CD4-positive, alpha-beta T cell treated with Interleukin-4 for 4 hours (primary cell): Measurements from ENCODE around the gene S100A9.
A peak's percentile ranks its signal among the peaks of the same experiment; 100 is the strongest.

Experiments used
- DNase-seq: peaks from one replicate; pipeline ENCODE4 v3.0.0-alpha.2; 2020

The S100A9 gene

GRCh38 chr1:153361480-153362109, 3.9 kb downstream of the S100A9 start:
- no peak for DNase-seq

GRCh38 chr1:153362187-153362775, 4.6 kb downstream of the S100A9 start:
- no peak for DNase-seq

GRCh38 chr1:153363641-153364040, 6.0 kb downstream of the S100A9 start:
- no peak for DNase-seq

GRCh38 chr1:153364156-153364555, 6.5 kb downstream of the S100A9 start:
- DNase-seq = no peak

GRCh38 chr1:153364766-153365666, 7.4 kb downstream of the S100A9 start:
- no peak for DNase-seq

- no peak for DNase-seq
These were observed 8.0 kb downstream of the S100A9 start for GRCh38 chr1:153365696-153366095.

- DNase-seq = no peak
These were observed 8.6 kb downstream of the S100A9 start for GRCh38 chr1:153366261-153366660.

- no peak for DNase-seq
These were observed 9.4 kb downstream of the S100A9 start for GRCh38 chr1:153367090-153367489.

- DNase-seq = no peak
These were observed 10.8 kb downstream of the S100A9 start for GRCh38 chr1:153368495-153368894.

- no peak for DNase-seq
These were observed 12.5 kb downstream of the S100A9 start for GRCh38 chr1:153370146-153370545.

GRCh38 chr1:153371231-153371630, 13.6 kb downstream of the S100A9 start:
- no peak for DNase-seq

GRCh38 chr1:153372571-153372970, 14.9 kb downstream of the S100A9 start:
- DNase-seq = no peak

GRCh38 chr1:153374071-153374470, 16.4 kb downstream of the S100A9 start:
- DNase-seq = no peak

- DNase-seq = no peak
These were observed 17.9 kb downstream of the S100A9 start, which contains the start of gene S100A12 for GRCh38 chr1:153375511-153375910. S100A12 (minus strand) TSS chr1:153375621; CDS start chr1:153374592, 1,029 bp downstream.

GRCh38 chr1:153379591-153379990, 21.9 kb downstream of the S100A9 start:
- no peak for DNase-seq

GRCh38 chr1:153380711-153381110, 23.1 kb downstream of the S100A9 start:
- DNase-seq = no peak

GRCh38 chr1:153384958-153385580, 27.4 kb downstream of the S100A9 start:
- no peak for DNase-seq

- peak; percentile 14 for DNase-seq
These were observed 28.8 kb downstream of the S100A9 start for GRCh38 chr1:153386500-153386901.

GRCh38 chr1:153387001-153387400, 29.3 kb downstream of the S100A9 start:
- DNase-seq = no peak

- DNase-seq = no peak
These were observed 30.1 kb downstream of the S100A9 start for GRCh38 chr1:153387785-153388184.

- DNase-seq = no peak
These were observed 31.7 kb downstream of the S100A9 start for GRCh38 chr1:153389401-153389800.

GRCh38 chr1:153389973-153390879, 32.6 kb downstream of the S100A9 start:
- no peak for DNase-seq
